Uterus (tissue), 2 donors: ENCODE results near the gene NEXMIF.
"Not testable (repeated sequence)": the region's sequence is repeated elsewhere in the genome, so short reads cannot be mapped to it uniquely, and the experiment has no call there.

Source experiments
- POLR2A ChIP-seq, 2 donors: fragments of 450-650 bp; IDR thresholded peaks; one replicate each; pipeline ENCODE4 v1.6.1; 2016; ENCODE audit warnings: antibody characterized with exemption in 2 of 2, mild to moderate bottlenecking in 1 of 2, moderate library complexity in 1 of 2
- TF ChIP-seq, protein P1 (sequence below), 4 experiments: fragments of 200-600 bp in 2 of 4; fragments of 450-650 bp in 2 of 4; sonication (generic) in 2 of 4; IDR thresholded peaks; one replicate each; pipeline ENCODE4 v1.5.1; 2016 to 2019; ENCODE audit warnings: antibody characterized with exemption in 4 of 4, mild to moderate bottlenecking in 2 of 4, moderate library complexity in 1 of 4

GRCh38 chrX:74882383-74882782 lies 42.9 kb downstream of the NEXMIF start:
- TF ChIP-seq, protein P1, sequence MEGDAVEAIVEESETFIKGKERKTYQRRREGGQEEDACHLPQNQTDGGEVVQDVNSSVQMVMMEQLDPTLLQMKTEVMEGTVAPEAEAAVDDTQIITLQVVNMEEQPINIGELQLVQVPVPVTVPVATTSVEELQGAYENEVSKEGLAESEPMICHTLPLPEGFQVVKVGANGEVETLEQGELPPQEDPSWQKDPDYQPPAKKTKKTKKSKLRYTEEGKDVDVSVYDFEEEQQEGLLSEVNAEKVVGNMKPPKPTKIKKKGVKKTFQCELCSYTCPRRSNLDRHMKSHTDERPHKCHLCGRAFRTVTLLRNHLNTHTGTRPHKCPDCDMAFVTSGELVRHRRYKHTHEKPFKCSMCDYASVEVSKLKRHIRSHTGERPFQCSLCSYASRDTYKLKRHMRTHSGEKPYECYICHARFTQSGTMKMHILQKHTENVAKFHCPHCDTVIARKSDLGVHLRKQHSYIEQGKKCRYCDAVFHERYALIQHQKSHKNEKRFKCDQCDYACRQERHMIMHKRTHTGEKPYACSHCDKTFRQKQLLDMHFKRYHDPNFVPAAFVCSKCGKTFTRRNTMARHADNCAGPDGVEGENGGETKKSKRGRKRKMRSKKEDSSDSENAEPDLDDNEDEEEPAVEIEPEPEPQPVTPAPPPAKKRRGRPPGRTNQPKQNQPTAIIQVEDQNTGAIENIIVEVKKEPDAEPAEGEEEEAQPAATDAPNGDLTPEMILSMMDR (IDR thresholded peaks at IDR 0.05) = not testable (repeated sequence)
- not testable (repeated sequence) for TF ChIP-seq POLR2A (IDR thresholded peaks at IDR 0.05)
